ENCODE data around the gene DRAM2. TPM values are rescaled to one million over a fixed set of nuclear protein-coding genes. Genes with fewer than 3 reads are reported as not detected.
"Not testable (repeated sequence)": the region's sequence is repeated elsewhere in the genome, so short reads cannot be mapped to it uniquely, and the experiment has no call there.

The DRAM2 gene
- total and polyA plus RNA-seq, 2 donors from 2014 or later: 31.9 to 54.5 TPM

DNA sequence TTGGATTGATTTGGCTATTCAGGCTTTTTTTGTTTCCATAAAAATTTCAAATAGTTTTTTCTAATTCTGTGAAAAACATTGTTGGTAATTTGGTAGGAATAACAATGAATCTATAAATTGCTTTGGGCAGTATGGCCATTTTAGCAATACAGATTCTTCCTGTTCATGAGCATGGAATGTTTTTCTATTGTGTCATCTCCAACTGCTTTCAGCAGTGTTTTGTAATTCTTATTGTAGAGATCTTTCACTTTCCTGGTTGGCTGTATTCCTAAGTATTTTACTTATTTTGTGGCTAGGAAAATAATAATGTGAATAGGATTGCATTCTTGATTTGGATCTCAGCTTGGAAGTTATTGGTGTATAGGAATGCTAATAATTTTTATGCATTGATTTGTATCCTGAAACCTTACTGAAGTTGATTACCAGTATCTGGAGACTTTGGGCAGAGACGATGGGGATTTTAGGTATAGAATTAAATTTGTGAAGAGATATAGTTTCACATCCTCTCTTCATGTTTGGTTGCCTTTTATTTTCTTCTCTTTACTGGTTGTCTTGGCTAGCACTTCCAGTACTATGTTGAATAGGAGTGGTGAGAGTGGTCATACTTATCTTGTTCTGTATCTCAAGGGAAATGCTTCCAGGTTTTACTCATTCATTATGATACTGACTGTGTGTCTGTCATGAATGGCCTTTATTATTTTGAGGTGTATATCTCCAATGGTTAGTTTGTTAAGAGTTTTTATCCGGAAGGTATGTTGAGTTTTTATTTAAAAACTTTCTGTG, 57.3 kb downstream of the DRAM2 start:
- Histone ChIP-seq H3K27ac (ENCODE audit: low read depth in 2 of 2, low read length in 2 of 2) (no peak overlapping the region), H3K36me3 (ENCODE audit: control insufficient read depth in 2 of 3, insufficient read depth in 3 of 3, low read length in 3 of 3) (no peaks in the 10 kb centered on the region), H3K27me3 (ENCODE audit: control insufficient read depth, insufficient read depth, low read length) (no peaks in the 10 kb centered on the region), H3K9me3 (ENCODE audit: control insufficient read depth in 2 of 3, insufficient read depth in 1 of 3, low read length in 3 of 3) (peaks cover 0 to 15% (median 2%) of the 10 kb centered on the region in 3 donors), H3K9ac (ENCODE audit: low read length in 3 of 3) (no peak overlapping the region), H3K4me1 (ENCODE audit: control insufficient read depth in 2 of 3, insufficient read depth in 2 of 3, low read depth in 1 of 3, low read length in 3 of 3) (no peaks in the 10 kb centered on the region), H3K4me3 (ENCODE audit: low read length in 3 of 3) (no peak overlapping the region)
- DNase-seq (no peak), FAIRE-seq (no peak)
- TF ChIP-seq, protein P1, sequence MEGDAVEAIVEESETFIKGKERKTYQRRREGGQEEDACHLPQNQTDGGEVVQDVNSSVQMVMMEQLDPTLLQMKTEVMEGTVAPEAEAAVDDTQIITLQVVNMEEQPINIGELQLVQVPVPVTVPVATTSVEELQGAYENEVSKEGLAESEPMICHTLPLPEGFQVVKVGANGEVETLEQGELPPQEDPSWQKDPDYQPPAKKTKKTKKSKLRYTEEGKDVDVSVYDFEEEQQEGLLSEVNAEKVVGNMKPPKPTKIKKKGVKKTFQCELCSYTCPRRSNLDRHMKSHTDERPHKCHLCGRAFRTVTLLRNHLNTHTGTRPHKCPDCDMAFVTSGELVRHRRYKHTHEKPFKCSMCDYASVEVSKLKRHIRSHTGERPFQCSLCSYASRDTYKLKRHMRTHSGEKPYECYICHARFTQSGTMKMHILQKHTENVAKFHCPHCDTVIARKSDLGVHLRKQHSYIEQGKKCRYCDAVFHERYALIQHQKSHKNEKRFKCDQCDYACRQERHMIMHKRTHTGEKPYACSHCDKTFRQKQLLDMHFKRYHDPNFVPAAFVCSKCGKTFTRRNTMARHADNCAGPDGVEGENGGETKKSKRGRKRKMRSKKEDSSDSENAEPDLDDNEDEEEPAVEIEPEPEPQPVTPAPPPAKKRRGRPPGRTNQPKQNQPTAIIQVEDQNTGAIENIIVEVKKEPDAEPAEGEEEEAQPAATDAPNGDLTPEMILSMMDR (IDR thresholded peaks at IDR 0.05; ENCODE audit: borderline replicate concordance, extremely low read depth, insufficient read depth): no peak
- intact Hi-C loops (cut with DNase I): no loop called here

DNA sequence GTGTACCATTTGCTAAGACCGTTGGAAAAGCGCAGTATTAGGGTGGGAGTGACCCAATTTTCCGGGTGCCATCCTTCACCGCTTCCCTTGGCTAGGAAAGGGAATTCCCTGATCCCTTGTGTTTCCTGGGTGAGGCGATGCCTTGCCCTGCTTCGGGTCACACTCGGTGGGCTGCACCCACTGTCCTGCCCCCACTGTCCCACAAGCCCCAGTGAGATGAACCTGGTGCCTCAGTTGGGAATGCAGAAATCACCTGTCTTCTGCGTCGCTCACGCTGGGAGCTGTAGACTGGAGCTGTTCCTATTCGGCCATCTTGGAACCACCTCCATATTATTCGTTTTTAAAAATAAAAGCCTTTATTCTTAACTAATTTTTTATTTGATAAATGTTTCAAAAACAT, 60.6 kb downstream of the DRAM2 start:
- FAIRE-seq; H3K27ac ChIP-seq (ENCODE audit: low read depth in 2 of 2, low read length in 2 of 2); H3K4me3 ChIP-seq (ENCODE audit: low read length in 3 of 3); H3K9ac ChIP-seq (ENCODE audit: low read length in 3 of 3); DNase-seq; intact Hi-C loops (cut with DNase I); H3K36me3 ChIP-seq (ENCODE audit: control insufficient read depth in 2 of 3, insufficient read depth in 3 of 3, low read length in 3 of 3); H3K27me3 ChIP-seq (ENCODE audit: control insufficient read depth, insufficient read depth, low read length); H3K4me1 ChIP-seq (ENCODE audit: control insufficient read depth in 2 of 3, insufficient read depth in 2 of 3, low read depth in 1 of 3, low read length in 3 of 3): not testable (repeated sequence)
- peaks cover 0 to 15% (median 2%) of the 10 kb centered on the region in 3 donors for H3K9me3 ChIP-seq (ENCODE audit: control insufficient read depth in 2 of 3, insufficient read depth in 1 of 3, low read length in 3 of 3)

DNA sequence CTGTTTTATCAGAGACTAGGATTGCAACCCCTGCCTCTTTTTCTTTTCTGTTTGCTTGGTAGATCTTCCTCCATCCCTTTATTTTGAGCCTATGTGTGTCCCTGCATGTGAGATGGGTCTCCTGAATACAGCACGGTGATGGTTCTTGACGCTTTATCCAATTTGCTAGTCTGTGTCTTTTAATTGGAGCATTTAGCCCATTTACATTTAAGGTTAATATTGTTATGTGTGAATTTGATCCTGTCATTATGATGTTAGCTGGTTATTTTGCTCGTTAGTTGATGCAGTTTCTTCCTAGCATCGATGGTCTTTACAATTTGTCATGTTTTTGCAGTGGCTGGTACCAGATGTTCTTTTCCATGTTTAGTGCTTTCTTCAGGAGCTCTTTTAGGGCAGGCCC, 62.6 kb downstream of the DRAM2 start:
- H3K9me3 ChIP-seq (ENCODE audit: control insufficient read depth in 2 of 3, insufficient read depth in 1 of 3, low read length in 3 of 3): peaks cover 0 to 12% (median 2%) of the 10 kb centered on the region in 3 donors
- H3K4me1 ChIP-seq (ENCODE audit: control insufficient read depth in 2 of 3, insufficient read depth in 2 of 3, low read depth in 1 of 3, low read length in 3 of 3); intact Hi-C loops (cut with DNase I); DNase-seq; H3K4me3 ChIP-seq (ENCODE audit: low read length in 3 of 3); H3K27me3 ChIP-seq (ENCODE audit: control insufficient read depth, insufficient read depth, low read length); H3K27ac ChIP-seq (ENCODE audit: low read depth in 2 of 2, low read length in 2 of 2); H3K36me3 ChIP-seq (ENCODE audit: control insufficient read depth in 2 of 3, insufficient read depth in 3 of 3, low read length in 3 of 3); FAIRE-seq; H3K9ac ChIP-seq (ENCODE audit: low read length in 3 of 3): not testable (repeated sequence)

Other genes starting within 250 kb of the DRAM2 start
- gene LRIF1, start 176.2 kb downstream of the DRAM2 start, total RNA-seq: 12.3 TPM
- gene LRIF1, start 176.2 kb downstream of the DRAM2 start, polyA plus RNA-seq (ENCODE audit: insufficient read depth, low read depth, low replicate concordance): 5.2 TPM
- 35.7 TPM for gene CEPT1, start 130 bp upstream of the DRAM2 start, total RNA-seq
- gene CEPT1, start 130 bp upstream of the DRAM2 start, polyA plus RNA-seq (ENCODE audit: insufficient read depth, low read depth, low replicate concordance): 19.2 TPM
- 81.0 TPM for gene DENND2D, start 60.6 kb upstream of the DRAM2 start, total RNA-seq
- 45.3 TPM for gene DENND2D, start 60.6 kb upstream of the DRAM2 start, polyA plus RNA-seq (ENCODE audit: insufficient read depth, low read depth, low replicate concordance)
- 27.2 TPM for gene CHI3L2, start 87.6 kb upstream of the DRAM2 start, total RNA-seq
- gene CHI3L2, start 87.6 kb upstream of the DRAM2 start, polyA plus RNA-seq (ENCODE audit: insufficient read depth, low read depth, low replicate concordance): 5.8 TPM
- gene CHIA, start 150.8 kb upstream of the DRAM2 start, total RNA-seq: not detected
- 0.52 TPM for gene CHIA, start 150.8 kb upstream of the DRAM2 start, polyA plus RNA-seq (ENCODE audit: insufficient read depth, low read depth, low replicate concordance)

All from kidney (tissue), 14 donors.